ENCODE data around the gene CAMK2N2.

DNA sequence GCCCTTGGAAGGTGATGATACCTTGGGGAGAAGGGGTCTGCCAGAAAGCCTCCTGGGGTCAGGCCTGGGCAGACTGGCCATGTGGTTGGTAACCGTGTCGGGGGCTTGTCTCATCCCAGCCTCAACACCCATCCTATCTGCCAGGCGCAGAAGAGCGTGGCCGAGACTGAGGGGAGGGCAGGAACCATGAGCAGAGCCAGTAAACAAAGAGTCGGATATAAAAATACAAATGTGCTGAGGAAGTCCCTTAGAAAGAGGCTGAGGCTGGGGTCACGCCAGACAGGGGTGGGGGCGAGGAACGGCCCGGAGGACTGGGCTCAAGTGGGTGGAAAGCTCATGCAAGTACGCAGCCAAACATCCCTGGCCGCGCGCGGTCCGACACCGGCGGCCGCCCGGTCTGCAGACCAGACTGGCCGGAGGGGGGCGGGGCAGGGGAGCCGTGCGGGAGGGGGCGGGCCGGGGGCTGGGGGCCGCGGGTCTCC lies 1.9 kb downstream of the CAMK2N2 start:
- TF ChIP-seq, protein P1, sequence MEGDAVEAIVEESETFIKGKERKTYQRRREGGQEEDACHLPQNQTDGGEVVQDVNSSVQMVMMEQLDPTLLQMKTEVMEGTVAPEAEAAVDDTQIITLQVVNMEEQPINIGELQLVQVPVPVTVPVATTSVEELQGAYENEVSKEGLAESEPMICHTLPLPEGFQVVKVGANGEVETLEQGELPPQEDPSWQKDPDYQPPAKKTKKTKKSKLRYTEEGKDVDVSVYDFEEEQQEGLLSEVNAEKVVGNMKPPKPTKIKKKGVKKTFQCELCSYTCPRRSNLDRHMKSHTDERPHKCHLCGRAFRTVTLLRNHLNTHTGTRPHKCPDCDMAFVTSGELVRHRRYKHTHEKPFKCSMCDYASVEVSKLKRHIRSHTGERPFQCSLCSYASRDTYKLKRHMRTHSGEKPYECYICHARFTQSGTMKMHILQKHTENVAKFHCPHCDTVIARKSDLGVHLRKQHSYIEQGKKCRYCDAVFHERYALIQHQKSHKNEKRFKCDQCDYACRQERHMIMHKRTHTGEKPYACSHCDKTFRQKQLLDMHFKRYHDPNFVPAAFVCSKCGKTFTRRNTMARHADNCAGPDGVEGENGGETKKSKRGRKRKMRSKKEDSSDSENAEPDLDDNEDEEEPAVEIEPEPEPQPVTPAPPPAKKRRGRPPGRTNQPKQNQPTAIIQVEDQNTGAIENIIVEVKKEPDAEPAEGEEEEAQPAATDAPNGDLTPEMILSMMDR (IDR thresholded peaks at IDR 0.05; ENCODE audit: low read depth, low read length): no peak
- no peak for TF ChIP-seq EZH2phosphoT487 (IDR thresholded peaks at IDR 0.05; ENCODE audit: low read depth)
